Heart left ventricle (tissue), 13 donors: ENCODE measurements around the gene TMTC4.

ENCODE experiments used
- CTCF ChIP-seq, 12 donors: fragments of 200-600 bp; sonication (generic) in 4 of 12; IDR thresholded peaks; one replicate each; pipeline versions ENCODE4 v1.5.0 to v1.8.0; 2018 to 2022; ENCODE audit warnings: antibody characterized with exemption in 12 of 12, mild to moderate bottlenecking in 5 of 12
- POLR2A ChIP-seq, 2 donors: fragments of 450-650 bp; IDR thresholded peaks; one replicate each; pipeline ENCODE4 v1.6.1; 2017; ENCODE audit warnings: antibody characterized with exemption in 2 of 2, mild to moderate bottlenecking in 2 of 2, moderate library complexity in 2 of 2
- donor health status: ischemic (EF 13 %, LVEDD 7.1; RV severe dilation, severe dysfunction).
- donor health status: DM: no; HTN: yes; CAD: no.
- donor health status: DM: no; HTN: no; CAD: no.
- donor health status: ischemic (EF 25% LVEDD 6.9; RV normal size, moderate dysfunction).
- donor health status: ischemic (EF 25% LVEDD 5.7; RV mildly dilated, moderate dysfunction).
- donor health status: ischemic (EF 35%, LVEDD 5.7; RV mildly dilated, moderate dysfunction).
- donor health status: nonischemic (EF 11% LVEDD 7.7; RV severe dilation, severe dysfunction).
- donor health status: DM: yes; HTN: yes; CAD: no.
- donor health status: PGD.
- donor health status: ischemic (EF 29% LVEDD 5.4; RV normal size, mild dysfunction).
- donor health status: nonischemic (EF 23%, LVEDD 6.1; RV moderate dilation, normal function).

- TF ChIP-seq CTCF (IDR thresholded peaks at IDR 0.05): no peak
- no peak for TF ChIP-seq POLR2A (IDR thresholded peaks at IDR 0.05)
These were observed 1.1 kb upstream of the TMTC4 start for GRCh38 chr13:100675661-100676129.
